Central memory CD4-positive, alpha-beta T cell (primary cell): ENCODE data around the gene COL1A2.

Experiments used
- DNase-seq: peaks from one replicate; pipeline ENCODE4 v3.0.0; 2022
- total RNA-seq, 3 experiments: gene quantifications; one replicate each; lab custom pipeline; 2026; lab: John Stamatoyannopoulos, UW

COL1A2 gene
- total RNA-seq = 0 reads per million in 3 experiments

DNA sequence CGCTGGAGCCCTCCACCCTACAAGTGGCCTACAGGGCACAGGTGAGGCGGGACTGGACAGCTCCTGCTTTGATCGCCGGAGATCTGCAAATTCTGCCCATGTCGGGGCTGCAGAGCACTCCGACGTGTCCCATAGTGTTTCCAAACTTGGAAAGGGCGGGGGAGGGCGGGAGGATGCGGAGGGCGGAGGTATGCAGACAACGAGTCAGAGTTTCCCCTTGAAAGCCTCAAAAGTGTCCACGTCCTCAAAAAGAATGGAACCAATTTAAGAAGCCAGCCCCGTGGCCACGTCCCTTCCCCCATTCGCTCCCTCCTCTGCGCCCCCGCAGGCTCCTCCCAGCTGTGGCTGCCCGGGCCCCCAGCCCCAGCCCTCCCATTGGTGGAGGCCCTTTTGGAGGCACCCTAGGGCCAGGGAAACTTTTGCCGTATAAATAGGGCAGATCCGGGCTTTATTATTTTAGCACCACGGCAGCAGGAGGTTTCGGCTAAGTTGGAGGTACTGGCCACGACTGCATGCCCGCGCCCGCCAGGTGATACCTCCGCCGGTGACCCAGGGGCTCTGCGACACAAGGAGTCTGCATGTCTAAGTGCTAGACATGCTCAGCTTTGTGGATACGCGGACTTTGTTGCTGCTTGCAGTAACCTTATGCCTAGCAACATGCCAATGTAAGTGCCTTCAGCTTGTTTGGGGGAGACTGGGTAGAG is at the start of gene COL1A2:
COL1A2 (plus strand) TSS at position 459 of the 704 bp plus-strand sequence; CDS start at position 596, 137 bp downstream.
- peak; percentile 10 for DNase-seq

DNA sequence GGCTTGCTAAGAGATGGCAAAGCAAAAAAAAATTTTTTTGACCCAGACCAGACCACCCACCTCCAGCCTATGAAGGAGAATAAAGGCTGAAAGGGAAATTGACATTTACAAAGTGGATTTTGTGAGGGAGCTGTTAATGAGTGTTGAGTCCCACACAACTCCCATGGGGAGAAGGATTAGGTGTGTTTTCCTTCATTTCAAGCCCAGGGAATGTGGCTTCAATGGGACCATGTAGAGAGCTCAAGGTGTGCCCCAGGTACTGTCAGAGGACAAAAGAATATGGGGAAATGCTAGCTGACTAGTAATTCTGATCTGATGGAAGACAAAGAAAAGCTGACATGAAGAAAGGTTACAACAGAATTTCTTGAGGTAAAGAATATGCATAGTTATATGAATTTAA is 48.8 kb upstream of the COL1A2 start:
- no peak for DNase-seq

DNA sequence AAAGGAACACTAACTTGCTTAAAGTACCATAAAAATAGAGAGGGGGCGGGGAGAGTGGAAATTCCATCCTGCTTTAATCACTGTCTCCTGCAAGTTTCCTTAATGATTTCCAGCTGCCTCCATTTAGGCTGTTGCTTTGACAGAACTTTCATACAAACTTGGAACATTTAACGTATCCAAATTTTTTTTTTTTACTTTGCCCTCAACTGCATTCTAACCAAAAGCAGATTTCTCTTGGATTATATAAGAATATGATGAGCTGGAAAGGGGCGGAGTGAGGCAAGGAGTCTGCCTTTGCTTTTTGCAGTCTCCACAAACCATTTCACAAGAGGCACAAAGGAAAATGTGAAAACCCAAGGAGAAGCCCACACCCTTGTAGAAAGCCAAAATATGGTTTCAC is 46.6 kb upstream of the COL1A2 start:
- no peak for DNase-seq

DNA sequence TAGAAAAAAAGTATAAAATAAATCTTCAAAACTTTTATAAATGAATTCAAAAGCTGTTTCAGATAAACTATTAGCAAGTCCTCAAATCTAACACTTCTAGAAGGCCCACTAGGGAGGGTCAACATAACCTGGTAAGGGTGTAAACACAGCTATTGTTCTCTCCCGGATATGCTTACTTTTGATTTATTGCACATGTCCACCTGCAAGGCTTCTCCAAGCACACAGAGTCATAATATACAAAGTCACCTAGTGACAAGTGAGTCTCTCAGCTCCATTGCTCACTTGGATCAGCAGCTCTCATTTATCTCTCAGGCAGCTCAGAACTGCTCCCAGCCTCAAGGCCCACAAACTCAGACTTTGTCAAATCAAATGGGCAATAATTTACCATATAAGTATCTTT is 44.0 kb upstream of the COL1A2 start:
- DNase-seq = no peak

DNA sequence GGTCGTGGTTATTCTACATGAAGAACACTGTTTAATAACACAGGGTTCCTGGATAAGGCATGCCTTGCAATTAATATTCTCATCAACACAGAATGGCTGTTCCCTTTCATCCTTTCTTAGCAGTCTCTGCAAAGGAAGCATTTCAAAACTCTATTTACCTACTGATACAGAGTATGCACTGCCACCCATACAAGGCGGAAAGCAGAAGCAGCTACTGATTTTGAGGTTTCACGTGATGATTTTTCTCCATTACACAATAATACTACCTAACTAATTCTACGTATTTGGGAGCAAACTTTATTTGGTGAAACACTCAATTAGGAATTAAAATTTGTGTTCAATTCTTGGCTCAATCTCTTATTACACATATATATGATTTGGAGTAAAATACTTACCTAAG is 43.0 kb upstream of the COL1A2 start:
- no peak for DNase-seq

DNA sequence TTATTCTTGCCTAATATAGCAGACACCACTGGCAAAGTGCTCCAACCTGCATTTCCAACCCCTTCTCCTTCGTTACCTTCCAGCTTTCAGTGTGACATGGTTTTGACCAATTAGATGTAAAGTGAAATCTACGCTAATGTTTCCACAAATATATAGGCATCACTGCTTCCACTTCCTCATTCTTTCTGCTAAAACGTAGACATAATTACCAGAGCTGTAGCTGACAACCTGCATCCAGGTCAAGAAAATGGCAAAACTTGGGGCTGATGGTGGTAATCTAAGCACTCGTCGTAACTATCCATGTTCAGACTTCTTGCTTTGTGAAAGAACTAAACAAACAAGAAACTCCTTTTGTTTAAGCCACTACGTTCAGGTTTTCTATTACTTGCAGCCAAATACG is 41.8 kb upstream of the COL1A2 start:
- DNase-seq = no peak

DNA sequence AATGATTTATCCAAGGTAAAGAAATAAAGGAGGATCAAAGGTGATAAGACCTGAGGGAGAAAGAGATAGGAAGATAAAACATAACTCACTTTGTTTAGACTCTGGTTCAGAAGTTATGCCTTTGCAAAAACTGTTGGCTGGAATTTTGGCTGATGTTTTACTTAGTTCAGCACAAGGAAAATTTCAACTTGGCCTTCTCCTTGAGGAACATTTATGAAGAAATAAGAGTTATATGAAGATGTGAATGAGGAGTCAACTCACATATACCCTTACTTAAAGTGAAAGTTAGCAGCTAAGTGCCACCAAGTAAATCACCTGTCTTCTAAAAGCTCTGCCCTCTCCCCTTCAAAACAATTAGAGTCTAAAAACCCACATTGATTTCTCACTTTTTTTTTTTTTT is 39.7 kb upstream of the COL1A2 start:
- DNase-seq = no peak

DNA sequence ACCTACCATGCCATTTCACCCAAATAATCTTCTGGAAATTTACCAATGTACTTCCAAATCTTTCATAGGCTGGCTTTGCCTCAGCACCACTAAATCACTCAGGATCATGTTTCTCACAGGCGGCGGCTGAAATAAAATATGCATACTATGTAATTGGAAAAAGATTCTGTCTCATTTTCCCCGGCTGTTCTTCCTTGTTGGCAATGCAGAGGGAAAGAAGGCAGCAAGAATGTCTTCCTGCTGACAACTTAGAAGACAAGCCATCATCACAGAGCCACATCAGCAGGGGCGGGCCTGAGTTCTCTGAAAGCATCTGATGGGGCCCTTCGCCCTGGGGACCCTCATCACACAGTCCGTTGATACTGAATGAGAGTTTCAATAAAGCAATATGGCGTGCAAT is 39.2 kb upstream of the COL1A2 start:
- no peak for DNase-seq

DNA sequence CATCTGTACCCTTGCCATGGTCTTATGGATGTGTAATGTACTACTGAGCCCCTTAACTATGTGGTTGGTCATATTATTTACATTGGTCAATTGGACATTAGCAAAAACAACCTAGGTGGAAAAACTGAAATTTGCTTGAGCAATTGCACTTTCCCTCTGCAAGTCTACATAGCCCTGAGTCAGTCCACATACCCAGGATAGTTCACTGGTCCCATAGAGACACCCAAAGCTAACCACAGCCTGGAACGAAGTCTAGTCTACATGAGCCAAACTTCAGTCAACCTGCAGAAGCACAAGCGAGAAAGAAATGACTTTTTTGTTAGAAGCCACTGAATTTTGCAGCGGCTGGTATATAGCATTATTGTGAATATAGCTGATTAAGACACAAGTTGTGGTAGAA is 37.6 kb upstream of the COL1A2 start:
- DNase-seq = no peak

DNA sequence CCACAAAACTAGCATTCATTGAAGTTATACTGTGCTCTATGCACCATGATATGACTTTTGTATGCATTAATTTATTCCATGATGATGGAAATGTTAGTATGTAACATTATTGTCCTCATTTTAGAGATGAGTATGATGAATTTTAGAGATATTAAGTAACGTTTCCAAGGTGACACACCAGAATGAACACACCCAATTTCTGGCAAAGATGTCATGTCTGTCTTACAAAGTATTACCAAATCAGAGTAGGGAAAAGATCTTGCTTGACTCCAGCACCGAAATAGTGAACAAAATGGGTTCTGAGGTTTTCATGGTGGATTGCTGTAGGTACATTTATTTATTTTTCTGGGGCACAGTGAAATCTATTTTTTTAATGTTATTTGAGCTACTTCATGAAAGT is 33.8 kb upstream of the COL1A2 start:
- DNase-seq = no peak

DNA sequence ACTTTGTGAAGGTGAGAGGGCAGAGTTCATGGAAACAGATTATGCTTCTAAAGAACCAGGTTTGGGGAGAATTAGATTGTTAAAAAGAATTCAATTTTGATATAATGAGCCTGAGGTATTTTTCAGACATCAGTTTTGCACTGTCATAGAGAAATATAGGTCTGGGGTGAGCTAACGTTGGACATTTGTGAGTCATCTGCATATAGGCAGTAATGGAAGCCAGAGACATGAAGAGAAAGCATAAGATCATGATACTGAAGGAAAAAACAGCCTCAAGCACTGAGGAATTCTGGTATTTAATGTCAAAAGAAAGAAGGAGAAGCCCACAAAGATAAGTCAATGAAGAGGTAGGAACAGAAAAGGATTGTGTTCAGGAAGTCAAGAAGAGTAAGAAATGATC is 32.4 kb upstream of the COL1A2 start:
- DNase-seq = no peak

DNA sequence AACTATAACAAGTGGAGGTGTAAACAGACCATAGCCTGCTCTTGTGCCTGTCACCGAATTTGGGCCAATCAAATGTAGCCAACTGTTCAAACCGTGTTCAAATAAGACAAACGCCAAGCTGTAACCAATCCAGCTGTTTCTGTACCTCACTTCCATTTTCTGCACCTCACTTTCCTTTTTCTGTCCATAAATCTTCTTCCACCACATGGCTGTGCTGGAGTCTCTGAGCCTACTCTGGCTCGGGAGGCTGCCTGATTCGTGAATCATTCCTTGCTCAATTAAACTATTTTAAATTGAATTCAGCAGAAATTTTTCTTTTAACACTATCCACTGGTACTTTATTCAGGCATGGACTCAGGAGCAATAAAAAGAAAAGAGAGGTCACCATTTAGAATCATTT is 29.9 kb upstream of the COL1A2 start:
- no peak for DNase-seq

DNA sequence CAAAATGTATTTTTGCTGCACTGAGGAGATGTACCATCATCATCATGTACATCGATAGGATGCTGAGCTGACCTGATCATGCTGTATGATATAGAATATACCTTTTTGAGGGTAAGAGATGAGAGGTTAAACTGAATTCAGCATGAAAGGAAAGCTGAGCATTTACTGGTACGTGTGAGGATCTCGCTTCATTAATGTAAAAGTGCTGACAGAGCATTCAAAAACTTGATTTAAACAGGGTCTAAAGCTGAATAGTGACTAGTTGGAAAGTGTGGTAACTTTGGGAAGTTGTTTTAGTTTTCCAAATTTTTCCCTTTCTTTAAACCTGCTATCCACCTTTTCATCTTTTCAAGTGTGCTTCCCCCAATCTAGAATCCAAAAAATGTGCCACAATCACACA is 28.5 kb upstream of the COL1A2 start:
- DNase-seq = no peak

DNA sequence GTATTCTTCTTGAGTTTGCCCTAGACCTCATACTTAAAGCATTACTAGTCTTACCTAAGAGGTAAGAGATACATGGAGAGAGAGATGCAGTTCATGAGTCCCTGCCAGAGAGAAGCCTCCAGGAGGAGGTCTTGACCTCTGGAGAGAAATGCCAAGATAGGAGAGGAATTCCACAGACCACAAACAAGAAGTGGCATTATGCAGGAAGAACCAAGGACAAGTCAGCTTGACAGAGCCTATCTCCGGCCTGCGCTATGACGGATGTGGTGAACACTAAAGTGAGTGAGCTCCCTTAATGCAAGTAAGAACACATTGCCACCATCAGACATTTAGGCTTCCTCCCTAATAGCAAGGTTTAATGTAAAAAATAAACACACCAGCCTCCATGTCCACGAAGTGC is 27.9 kb upstream of the COL1A2 start:
- no peak for DNase-seq

DNA sequence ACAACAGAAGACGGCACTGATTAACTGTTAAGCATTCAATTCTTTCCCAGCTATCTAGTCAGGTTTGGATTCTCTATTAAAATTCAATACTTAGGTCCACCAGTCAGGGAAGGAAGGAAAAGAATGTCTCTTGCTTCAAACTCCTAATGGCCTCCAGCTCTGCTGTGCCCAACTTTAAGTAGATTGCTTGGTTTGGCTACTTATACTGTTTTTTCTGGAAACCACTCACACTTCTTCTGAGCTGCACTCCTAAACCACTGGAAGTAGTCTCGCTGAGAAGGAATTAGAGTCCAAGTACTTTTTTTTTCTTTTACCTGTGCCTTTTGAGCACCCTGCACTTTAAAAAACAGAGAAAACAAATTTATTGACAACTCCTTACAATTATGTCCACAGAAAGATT is 26.7 kb upstream of the COL1A2 start:
- DNase-seq = no peak

DNA sequence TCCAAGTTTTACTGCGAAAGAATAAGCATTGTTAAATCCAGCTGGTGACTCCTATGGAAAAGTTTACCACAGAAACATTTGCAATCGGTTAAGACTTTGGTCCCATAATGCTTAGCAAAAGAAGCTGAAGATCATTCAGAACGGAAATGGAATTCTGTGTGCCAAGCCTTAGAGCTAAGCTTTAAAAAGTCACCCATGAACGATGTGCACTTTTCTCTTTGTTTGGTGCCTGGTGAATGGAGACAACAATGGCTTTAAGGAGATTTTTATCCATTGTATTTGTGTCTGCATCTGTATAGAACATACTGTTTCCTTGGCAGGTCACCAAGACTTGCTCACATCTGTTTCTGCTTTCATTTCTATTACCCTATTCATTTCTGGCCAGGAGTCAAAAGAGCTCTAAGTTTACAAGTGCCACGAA is 26.3 kb upstream of the COL1A2 start:
- DNase-seq = no peak

DNA sequence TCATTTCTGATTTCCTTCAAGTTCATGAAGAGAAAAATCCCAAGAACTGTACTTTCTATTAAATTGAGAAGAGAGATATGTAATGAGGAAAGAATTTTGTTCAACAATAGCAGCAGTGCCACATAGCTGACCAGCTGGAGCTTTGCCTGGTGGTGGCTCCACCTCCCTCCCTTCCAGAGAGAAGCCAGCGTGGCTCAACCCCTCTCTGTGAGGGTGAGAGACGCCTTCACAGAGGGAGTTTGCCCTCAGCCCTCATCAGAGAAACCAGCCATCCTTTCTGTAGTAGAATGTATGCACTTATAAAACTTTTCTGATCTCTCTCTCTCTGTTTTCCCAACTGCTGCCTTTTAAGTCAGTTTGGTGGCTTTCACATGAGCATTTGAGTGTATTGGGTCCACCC is 20.5 kb upstream of the COL1A2 start:
- no peak for DNase-seq

DNA sequence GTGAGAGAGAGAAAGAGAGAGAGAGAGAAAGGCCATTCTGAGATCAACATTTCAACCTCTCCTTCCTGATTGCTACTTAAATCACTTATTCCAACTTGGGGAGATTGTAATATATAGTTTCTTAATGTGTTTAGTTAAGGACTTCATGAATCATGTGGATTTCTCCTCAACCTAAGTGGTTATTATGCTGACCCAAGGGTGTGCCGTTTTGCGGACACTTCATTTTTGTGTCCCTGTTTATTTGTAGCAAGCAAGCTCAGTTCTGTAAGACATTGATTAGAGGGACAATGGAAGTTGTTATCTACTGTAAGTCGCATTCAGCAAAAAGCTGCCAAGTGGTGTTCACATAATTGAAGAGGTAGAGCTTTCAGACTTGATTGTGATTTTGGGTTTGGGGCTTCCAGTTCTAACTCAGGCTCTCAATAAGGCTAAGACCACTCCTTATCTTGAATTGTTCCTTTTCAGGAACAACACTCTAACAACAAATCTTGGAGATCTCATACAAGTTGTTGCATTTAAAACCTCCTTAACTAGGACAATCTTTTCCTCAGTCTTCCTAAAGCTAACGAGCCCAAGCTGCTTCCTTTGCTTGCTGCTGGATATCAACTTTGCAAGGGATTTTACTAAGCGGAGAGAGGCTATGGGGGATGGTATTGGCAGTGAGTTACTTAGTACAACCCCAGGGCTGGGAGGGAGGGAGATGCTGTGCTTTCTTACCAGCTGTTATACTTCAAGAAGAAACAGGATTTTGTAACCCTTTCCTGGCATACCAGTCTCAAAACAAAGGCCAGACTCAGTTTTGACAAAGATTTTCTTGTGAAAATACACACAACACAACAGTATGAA is 19.8 kb upstream of the COL1A2 start:
- no peak for DNase-seq

DNA sequence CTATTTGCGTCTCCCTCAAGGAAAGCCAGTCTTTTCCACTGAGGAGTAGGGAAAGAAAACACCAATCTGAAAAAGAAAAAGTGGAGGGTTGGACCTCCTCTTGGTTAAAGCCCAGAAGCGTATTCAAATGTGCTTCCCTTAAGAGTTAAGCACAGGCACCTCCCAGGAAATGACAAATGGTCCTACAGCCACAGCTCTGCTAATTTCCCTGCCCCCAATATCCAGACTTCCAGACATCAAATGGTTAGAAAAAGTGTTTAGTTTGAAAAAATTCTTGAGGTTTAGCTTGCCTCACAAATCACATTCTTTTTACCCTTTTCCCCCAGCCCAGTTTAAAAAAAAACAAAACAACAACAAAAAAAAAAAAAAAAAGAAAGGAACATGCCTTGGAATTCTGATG is 19.0 kb upstream of the COL1A2 start:
- DNase-seq = no peak

DNA sequence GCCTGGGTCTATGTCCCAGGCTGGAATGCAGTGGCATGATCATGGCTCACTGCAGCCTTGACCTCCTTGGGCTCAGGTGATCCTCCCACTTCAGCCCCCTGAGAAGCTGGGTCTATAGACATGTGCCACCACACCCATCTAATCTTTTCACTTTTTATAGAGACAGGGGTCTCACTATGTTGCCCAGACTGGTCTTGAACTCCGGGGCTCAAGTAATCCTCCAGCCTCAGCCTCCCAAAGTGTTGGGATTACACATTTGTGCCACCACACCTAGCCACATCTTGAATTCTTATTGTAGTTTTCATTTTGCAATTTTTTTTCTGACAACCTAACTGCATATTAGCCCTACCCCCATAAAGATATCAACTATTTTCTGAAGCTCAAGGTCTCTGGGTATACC is 18.4 kb upstream of the COL1A2 start:
- DNase-seq = no peak

DNA sequence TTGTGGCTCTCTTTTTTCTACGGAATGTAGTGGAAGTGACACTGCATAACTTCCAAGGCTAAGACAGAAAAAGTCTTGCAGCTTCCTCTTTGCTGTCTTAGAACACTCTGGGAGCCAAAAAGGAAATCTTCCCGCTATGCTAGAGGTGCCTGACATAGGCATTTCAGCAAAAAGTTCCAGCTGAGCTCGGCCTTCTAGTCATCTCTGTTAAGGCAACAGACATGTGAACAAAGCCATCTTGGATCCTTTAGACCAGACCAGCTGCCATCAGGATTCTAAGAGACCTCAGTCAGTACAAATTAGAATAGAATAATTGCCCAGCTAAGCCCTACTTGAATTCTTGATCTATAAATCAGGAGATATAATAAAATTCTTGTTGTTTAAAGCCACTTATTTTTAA is 16.3 kb upstream of the COL1A2 start:
- DNase-seq = no peak

DNA sequence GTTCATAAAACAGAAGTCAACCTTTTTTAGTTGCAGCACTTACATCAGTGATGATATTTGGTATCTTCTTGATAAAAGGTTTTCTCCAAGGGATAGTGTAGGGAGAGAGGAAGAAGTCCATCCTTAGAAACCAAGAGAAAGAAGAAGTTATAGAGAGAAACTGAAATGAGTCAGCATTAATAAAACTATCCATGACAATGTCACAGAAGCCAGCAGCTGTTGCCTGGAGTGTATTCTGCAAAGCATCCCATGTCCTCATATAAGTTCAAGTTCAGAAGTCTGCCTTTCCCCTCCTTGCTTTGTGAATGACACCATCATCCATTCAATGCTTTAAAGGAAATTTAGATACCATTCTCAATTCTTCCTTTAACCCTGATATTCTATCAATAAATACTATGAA is 14.4 kb upstream of the COL1A2 start:
- DNase-seq = no peak

DNA sequence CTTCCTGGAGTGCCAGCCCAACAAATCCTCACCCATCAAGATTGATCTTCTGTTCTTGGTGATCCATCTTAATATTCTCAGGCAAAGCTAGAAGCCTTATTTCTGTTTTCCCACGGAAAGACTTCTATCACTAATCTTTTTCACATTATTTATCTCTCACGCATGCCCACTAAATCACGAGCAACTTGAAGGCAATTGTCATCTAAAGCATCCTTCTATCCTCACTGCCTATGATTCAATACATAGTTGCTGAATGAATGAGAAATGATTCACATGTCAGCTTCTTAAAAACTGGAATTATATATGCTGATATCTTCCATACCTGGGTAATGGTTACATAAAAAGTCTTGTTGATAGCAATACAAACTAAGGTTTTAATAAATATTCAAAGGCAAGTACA is 12.6 kb upstream of the COL1A2 start:
- no peak for DNase-seq

DNA sequence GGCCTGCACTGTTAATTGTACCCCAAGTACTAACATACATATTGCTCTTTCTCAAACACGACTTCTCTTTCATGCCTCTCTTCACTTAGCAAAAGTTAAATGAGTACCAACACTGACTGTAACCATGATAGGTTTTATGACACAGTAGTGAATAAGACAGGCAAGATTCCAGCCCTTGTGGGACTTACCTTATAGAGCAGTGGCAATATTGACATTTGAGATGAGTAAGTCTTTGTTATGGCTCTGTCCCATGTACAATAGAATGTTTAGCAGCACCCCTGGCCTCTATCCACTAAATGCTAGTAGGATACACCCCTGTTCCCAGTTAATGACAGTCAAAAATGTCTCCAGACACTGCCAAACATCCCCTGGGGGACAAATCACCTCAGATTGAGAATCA is 11.9 kb upstream of the COL1A2 start:
- DNase-seq = no peak

DNA sequence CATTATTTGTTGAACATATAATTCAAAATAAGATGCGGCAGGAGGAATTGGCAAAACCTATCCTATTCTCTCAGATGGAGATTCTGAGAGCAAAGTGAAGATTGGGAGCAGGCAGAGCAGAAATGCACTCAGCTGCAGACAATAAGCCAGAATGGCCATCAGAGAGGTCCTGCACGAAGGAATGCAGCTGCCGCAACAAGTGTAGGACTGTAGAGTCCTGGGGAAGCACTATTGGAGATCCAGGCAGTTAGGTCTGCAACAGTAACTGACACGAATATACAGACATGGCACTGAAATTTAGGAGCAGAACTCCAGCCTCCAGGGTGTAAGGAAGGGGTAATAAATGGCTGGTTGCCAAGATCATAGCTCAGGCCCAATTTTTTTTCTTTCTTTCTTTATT is 10.4 kb upstream of the COL1A2 start:
- no peak for DNase-seq
